AG04449 (cell line): ENCODE results near the gene GPER1.

Source experiments
- CTCF ChIA-PET: fragments of 350-600 bp; formaldehyde crosslinking; extraction: SDS; loops from one replicate; lab custom pipeline; 2021; ENCODE audit warnings: antibody characterized with exemption; lab: Yijun Ruan, JAX
- POLR2A ChIA-PET: fragments of 400-600, 350-600 bp; formaldehyde crosslinking; extraction: SDS; loops from one replicate; lab custom pipeline; 2020; ENCODE audit warnings: antibody characterized with exemption, inconsistent platforms; lab: Yijun Ruan, JAX
- DNase-seq: peaks from one replicate; pipeline ENCODE4 v3.0.0-alpha.2; 2010; ENCODE audit warnings: low read depth, low spot score
- H3K4me3 ChIP-seq: 2 replicates; pipeline ENCODE4 v1.5.1; 2011; ENCODE audit warnings: low read depth, mild to moderate bottlenecking, control low read depth, low read length
- CTCF ChIP-seq: IDR thresholded peaks from one replicate; pipeline ENCODE4 v1.5.1; 2011; ENCODE audit warnings: mild to moderate bottlenecking, moderate library complexity, low read length, control low read depth, inconsistent platforms; ENCODE audit not compliant: insufficient read depth; ENCODE audit errors: missing control alignments

The GPER1 gene

DNA sequence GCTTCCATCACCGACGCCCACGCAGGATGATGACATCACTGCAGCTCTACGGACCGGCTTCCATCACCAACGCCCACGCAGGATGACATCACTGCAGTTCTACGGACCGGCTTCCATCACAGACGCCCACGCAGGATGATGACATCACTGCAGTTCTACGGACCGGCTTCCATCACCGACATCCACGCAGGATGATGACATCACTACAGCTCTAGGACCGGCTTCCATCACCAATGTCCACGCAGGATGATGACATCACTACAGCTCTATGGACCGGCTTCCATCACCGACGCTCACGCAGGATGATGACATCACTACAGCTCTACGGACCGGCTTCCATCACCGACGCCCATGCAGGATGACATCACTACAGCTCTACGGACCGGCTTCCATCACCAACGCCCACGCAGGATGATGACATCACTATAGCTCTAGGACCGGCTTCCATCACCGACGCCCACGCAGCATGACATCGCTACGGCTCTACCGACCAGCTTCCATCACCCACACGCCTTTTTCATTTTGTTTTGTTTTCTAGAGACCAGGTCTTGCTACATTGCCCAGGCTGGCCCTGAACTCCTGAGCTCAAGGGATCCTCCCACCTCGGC lies 29.5 kb downstream of the GPER1 start:
- H3K4me3 ChIP-seq = no peak overlapping the region
- TF ChIP-seq CTCF = no peak
- POLR2A ChIA-PET = no interaction called here
- no peak for DNase-seq
- CTCF ChIA-PET = interaction anchor here (3.8 kb wide), 1 partner anchor 30 kb away, joined by 17 read pairs; the partner anchor contains the start of gene GPER1

DNA sequence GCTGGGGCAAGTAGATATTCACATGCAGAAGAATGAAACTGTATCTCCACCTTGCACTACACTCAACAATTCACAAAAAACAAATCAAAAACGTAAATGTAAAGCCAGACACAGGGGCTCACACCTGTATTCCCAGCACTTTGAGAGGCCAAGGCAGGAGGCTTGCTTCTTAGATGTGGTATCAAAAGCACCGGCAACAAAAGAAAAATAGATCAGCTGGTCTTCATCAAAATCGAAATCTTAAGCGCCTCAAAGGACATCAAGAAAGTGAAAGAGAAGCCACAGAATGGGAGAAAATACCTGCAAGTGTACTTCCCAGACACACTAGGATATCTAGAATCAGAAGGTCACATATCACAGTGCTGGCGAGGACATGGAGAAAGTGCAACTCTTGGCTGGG lies 31.3 kb downstream of the GPER1 start:
- DNase-seq = no peak
- ChIA-PET POLR2A (no interaction called here), CTCF (interaction anchor here (0.9 to 3.8 kb wide), 3 partner anchors 32 to 63 kb away, joined by 3 to 17 read pairs (median 3); partner anchors contain the start of gene GPER1)
- H3K4me3 ChIP-seq = no peak overlapping the region
- no peak for TF ChIP-seq CTCF

DNA sequence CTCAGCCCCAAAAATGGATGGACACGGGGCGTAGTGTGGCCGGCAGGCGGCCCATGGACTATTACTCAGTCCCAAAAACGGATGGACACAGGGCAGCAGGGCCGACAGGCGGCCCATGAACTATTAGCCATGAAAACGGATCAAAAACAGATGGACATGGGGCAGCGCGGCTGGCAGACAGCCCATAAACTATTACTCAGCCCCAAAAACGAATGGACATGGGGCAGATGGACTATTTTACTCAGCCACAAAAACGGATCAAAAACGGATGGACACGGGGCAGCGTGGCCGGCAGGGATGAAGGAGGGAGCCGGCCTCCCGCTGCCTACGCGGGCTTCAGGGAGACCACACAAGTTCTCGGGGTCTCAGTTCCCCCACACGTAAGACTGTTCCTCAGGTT lies 32.9 kb downstream of the GPER1 start:
- no peak overlapping the region for H3K4me3 ChIP-seq
- DNase-seq = no peak
- CTCF ChIA-PET = interaction anchor here (3.8 kb wide), 1 partner anchor 34 kb away, joined by 17 read pairs; the partner anchor contains the start of gene GPER1
- POLR2A ChIA-PET = no interaction called here
- TF ChIP-seq CTCF = no peak

DNA sequence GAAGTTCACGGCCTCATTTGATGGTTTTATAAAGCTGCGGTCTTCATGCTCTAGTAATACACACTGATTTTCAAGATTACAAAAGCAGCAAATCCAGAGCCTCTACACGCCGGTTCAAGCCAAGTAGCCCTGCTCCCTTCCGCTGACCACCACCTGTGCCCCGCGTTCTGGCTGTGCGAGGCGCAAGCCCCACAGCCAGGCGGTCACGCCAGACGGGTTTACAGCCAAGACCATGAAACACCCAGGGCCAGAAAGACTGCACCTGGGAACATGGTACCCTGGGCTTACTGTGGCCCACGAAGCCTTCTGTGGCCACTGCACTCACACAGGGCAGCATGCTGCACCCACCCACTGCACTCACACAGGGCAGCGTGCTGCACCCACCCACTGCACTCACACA lies 33.6 kb downstream of the GPER1 start:
- no peak for DNase-seq
- ChIA-PET POLR2A (no interaction called here), CTCF (interaction anchor here (1.5 kb wide), 1 partner anchor 129 kb away, joined by 7 read pairs; no protein-coding TSS in a partner anchor)
- no peak for TF ChIP-seq CTCF
- H3K4me3 ChIP-seq = no peak overlapping the region

- H3K4me3 ChIP-seq = no peak overlapping the region
- POLR2A ChIA-PET = no interaction called here
- no peak for DNase-seq
- no peak for TF ChIP-seq CTCF
- CTCF ChIA-PET = interaction anchor here (1.1 to 4.9 kb wide), 3 partner anchors 36 to 129 kb away, joined by 3 to 24 read pairs (median 7); no protein-coding TSS in a partner anchor
These were observed 34.2 kb downstream of the GPER1 start for GRCh38 chr7:1121886-1122831.
